Chondrocyte (in vitro differentiated cells): ENCODE results near the gene UBTD2. TPM values are rescaled to one million over a fixed set of nuclear protein-coding genes. Genes with fewer than 3 reads are reported as not detected.

ENCODE experiments used
- DNase-seq: peaks from one replicate; pipeline ENCODE4 v3.0.0; 2021; ENCODE audit warnings: mixed read lengths, low spot score
- H3K27ac Mint-ChIP-seq: one replicate; pipeline ENCODE4 v1.8.0; 2021; ENCODE audit warnings: mild to moderate bottlenecking, moderate library complexity, mixed read lengths; ENCODE audit not compliant: unreplicated experiment
- H3K27me3 Mint-ChIP-seq: 2 replicates; pipeline ENCODE4 v1.8.0; 2021; ENCODE audit warnings: low read depth, mixed read lengths
- H3K36me3 Mint-ChIP-seq: 2 replicates; pipeline ENCODE4 v1.8.0; 2021; ENCODE audit warnings: low read depth, mixed read lengths
- H3K4me1 Mint-ChIP-seq: 2 replicates; pipeline ENCODE4 v1.8.0; 2021; ENCODE audit warnings: low read depth, mild to moderate bottlenecking, mixed read lengths
- H3K4me3 Mint-ChIP-seq: one replicate; pipeline ENCODE4 v1.8.0; 2021; ENCODE audit warnings: mild to moderate bottlenecking, moderate library complexity, mixed read lengths; ENCODE audit not compliant: unreplicated experiment
- H3K9me3 Mint-ChIP-seq: 2 replicates; pipeline ENCODE4 v1.8.0; 2021; ENCODE audit warnings: low read depth, mixed read lengths
- total RNA-seq: library from RNA; stranded (reverse); gene quantifications from 3 replicates; pipeline ENCODE4 v1.2.1, GENCODE V29; 2021
- TF ChIP-seq, protein P1 (sequence below): fragments of 200-600 bp; sonication (generic); IDR thresholded peaks from 2 replicates; pipeline ENCODE4 v1.5.0; 2021; ENCODE audit warnings: antibody characterized with exemption, mild to moderate bottlenecking, moderate library complexity

The UBTD2 gene
- total RNA-seq, 1 donor from 2014 or later: 38.4 TPM

- Mint-ChIP-seq H3K4me1 (peaks cover 18% of the 10 kb centered on the region), H3K36me3 (peaks cover 3% of the 10 kb centered on the region), H3K4me3 (no peak overlapping the region), H3K27ac (no peak overlapping the region), H3K9me3 (no peaks in the 10 kb centered on the region), H3K27me3 (no peaks in the 10 kb centered on the region)
- DNase-seq: no peak
- TF ChIP-seq, protein P1, sequence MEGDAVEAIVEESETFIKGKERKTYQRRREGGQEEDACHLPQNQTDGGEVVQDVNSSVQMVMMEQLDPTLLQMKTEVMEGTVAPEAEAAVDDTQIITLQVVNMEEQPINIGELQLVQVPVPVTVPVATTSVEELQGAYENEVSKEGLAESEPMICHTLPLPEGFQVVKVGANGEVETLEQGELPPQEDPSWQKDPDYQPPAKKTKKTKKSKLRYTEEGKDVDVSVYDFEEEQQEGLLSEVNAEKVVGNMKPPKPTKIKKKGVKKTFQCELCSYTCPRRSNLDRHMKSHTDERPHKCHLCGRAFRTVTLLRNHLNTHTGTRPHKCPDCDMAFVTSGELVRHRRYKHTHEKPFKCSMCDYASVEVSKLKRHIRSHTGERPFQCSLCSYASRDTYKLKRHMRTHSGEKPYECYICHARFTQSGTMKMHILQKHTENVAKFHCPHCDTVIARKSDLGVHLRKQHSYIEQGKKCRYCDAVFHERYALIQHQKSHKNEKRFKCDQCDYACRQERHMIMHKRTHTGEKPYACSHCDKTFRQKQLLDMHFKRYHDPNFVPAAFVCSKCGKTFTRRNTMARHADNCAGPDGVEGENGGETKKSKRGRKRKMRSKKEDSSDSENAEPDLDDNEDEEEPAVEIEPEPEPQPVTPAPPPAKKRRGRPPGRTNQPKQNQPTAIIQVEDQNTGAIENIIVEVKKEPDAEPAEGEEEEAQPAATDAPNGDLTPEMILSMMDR: no peak
These were observed 37.9 kb downstream of the UBTD2 start for GRCh38 chr5:172245703-172246125.

DNA sequence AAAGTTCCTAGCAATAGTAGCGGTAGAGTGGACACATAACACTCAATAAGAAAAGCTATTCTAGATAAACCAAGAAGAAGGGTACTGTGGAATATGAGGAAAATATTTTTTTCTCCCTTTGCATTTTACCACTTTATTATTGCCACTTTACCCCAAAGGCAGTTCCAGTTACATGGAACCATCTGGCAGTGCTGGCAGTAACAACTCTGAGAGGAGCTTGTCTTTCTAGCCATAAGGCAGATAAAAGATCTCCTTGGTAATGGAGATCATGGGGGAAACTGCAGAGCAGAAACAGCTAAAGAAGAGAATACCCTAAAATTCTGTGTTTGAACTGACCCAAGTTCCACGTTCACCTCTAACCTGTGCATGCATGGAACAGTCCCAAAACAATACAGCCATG, 38.5 kb downstream of the UBTD2 start:
- DNase-seq: no peak
- no peaks in the 10 kb centered on the region for H3K27me3 Mint-ChIP-seq
- H3K36me3 Mint-ChIP-seq: peaks cover 3% of the 10 kb centered on the region
- H3K9me3 Mint-ChIP-seq: no peaks in the 10 kb centered on the region
- TF ChIP-seq, protein P1: no peak
- no peak overlapping the region for H3K27ac Mint-ChIP-seq
- H3K4me1 Mint-ChIP-seq: peaks cover 18% of the 10 kb centered on the region
- no peak overlapping the region for H3K4me3 Mint-ChIP-seq

DNA sequence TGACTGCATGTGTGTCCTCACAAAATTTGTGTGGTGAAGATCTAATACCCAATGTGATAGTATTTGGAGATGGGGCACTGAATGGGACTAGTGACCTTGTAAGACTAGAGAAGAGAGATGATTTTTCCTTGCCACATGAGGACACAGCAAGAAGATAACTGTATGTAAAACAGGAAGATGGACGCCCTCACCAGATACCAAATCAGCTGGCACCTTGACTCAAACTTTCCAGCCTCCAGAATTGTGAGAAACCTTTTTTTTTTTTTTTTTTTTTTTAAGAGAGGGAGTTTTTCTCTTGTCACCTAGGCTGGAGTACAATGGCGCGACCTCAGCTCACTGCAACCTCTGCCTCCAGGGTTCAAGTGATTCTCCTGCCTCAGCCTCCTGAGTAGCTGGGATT, 40.3 kb downstream of the UBTD2 start:
- Mint-ChIP-seq H3K27ac (no peak overlapping the region), H3K4me1 (peaks cover 17% of the 10 kb centered on the region), H3K4me3 (no peak overlapping the region), H3K36me3 (peaks cover 3% of the 10 kb centered on the region), H3K9me3 (no peaks in the 10 kb centered on the region), H3K27me3 (no peaks in the 10 kb centered on the region)
- DNase-seq: no peak
- TF ChIP-seq, protein P1: no peak

DNA sequence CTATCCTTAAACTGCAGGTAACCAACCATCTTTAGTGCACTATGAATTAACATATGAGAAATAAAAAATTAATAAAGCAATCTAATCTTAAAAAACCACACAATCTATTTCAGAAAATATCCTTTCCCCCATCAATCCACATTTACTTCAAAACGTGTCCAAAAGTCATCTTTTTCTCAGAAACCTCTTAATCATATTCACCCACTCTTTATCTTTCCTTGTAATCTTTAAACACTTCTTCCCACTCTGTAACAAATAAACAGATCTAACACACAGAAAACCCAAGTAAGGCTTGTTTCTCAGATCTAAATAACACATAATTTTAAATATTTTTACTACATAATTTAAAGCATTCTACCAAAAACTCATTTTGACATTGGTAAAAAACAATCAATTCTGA, 45.2 kb downstream of the UBTD2 start:
- TF ChIP-seq, protein P1: no peak
- Mint-ChIP-seq H3K4me1 (peaks cover 36% of the 10 kb centered on the region), H3K4me3 (no peak overlapping the region)

DNA sequence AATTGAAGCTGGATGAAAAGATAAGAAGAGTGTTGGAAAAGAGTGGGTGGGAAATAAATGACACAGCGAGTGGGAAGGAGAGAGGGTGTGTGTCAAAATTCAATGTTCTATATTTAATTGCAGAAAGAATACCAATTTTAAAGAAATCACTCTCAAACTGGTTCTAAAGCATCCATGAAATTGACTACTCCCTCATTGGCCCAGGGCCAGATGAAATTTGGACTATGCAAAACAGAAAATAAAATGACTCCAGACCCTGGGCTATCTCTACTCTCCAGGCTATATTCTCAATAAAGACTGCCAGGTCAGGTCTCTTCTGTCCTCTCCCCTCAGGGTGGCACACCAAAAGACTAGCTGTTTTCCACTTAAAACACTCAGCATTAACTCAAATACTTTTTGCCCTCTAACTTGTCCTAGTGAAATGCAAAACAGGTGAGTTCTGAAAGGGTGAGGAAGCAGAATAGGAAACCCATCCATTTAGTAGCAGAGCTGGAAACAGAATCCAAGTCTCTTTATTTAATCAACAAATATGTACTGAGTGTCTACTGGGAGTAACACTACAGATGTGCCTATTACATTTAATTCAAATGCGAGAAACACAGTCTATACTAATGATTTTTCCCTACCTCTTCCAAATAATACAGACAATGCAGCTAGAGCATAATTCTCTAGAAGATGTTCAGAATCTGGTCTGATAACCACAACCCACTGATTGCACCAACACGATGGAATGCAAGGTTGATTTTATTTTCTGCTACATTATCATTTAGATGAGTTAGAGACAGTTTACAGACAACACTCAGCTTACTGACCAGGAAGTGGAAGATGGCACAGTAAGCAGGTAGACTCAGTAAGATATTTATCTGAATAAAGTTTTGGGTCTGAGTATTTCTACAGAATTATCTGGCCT, 47.5 kb downstream of the UBTD2 start:
- Mint-ChIP-seq H3K4me3 (no peak overlapping the region), H3K9me3 (no peaks in the 10 kb centered on the region), H3K4me1 (peaks cover 36% of the 10 kb centered on the region), H3K27me3 (no peaks in the 10 kb centered on the region), H3K27ac (no peak overlapping the region), H3K36me3 (peaks cover 12% of the 10 kb centered on the region)
- no peak for DNase-seq
- TF ChIP-seq, protein P1: no peak

More for the DNA sequence above, 45.2 kb downstream of the UBTD2 start:
- Mint-ChIP-seq H3K9me3 (no peaks in the 10 kb centered on the region), H3K27me3 (no peaks in the 10 kb centered on the region), H3K27ac (no peak overlapping the region), H3K36me3 (peaks cover 3% of the 10 kb centered on the region)
- DNase-seq: no peak
